Keratinocyte (primary cell): ENCODE results near the gene DPYD. TPM values are rescaled to one million over a fixed set of nuclear protein-coding genes. Genes with fewer than 3 reads are reported as not detected.

ENCODE experiments used
- DNase-seq: peaks from one replicate; pipeline ENCODE4 v3.0.0-alpha.2; 2011; ENCODE audit warnings: low read depth, missing footprints, low spot score
- FAIRE-seq: peaks from 2 replicates; lab custom pipeline; 2011; peaks lifted over from hg19 to GRCh38; lab: Jason Lieb, UNC
- H2AFZ ChIP-seq: 2 replicates; pipeline ENCODE4 v1.6.0; 2012; ENCODE audit warnings: low read length, control low read depth, inconsistent platforms; ENCODE audit not compliant: control insufficient read depth
- H3K27ac ChIP-seq: 2 replicates; pipeline ENCODE4 v1.5.1; 2011; ENCODE audit warnings: low read length; ENCODE audit not compliant: control insufficient read depth, insufficient read depth
- H3K27me3 ChIP-seq: 3 replicates; pipeline ENCODE4 v1.6.0; 2011; ENCODE audit warnings: low read length; ENCODE audit not compliant: control insufficient read depth, insufficient read depth; ENCODE audit errors: extremely low read depth
- H3K36me3 ChIP-seq, 2 experiments: 2 replicates in 1 of 2; 3 replicates in 1 of 2; pipeline ENCODE4 v1.5.1; 2011; ENCODE audit warnings: low read length in 2 of 2, mild to moderate bottlenecking in 1 of 2; ENCODE audit not compliant: control insufficient read depth in 2 of 2, insufficient read depth in 2 of 2; ENCODE audit errors: extremely low read depth in 1 of 2
- H3K4me1 ChIP-seq: 3 replicates; pipeline ENCODE4 v1.5.1; 2011; ENCODE audit warnings: low read length; ENCODE audit not compliant: control insufficient read depth, insufficient read depth; ENCODE audit errors: extremely low read depth
- H3K4me2 ChIP-seq: 3 replicates; pipeline ENCODE4 v1.6.0; 2011; ENCODE audit warnings: low read depth, low read length; ENCODE audit not compliant: control insufficient read depth, insufficient read depth; ENCODE audit errors: extremely low read depth
- H3K4me3 ChIP-seq, 3 experiments: fragments of 200-600 bp in 1 of 3; sonication (generic) in 1 of 3; 2 replicates in 2 of 3; 3 replicates in 1 of 3; pipeline ENCODE4 v1.5.1; 2011 to 2016; ENCODE audit warnings: low read length in 3 of 3, mild to moderate bottlenecking in 3 of 3, control low read depth in 2 of 3, inconsistent platforms in 1 of 3, low read depth in 1 of 3, mixed read lengths in 1 of 3, mixed run types in 1 of 3, moderate library complexity in 1 of 3; ENCODE audit not compliant: control insufficient read depth in 2 of 3, insufficient read depth in 2 of 3; ENCODE audit errors: extremely low read depth in 1 of 3
- H3K79me2 ChIP-seq: 2 replicates; pipeline ENCODE4 v1.6.0; 2012; ENCODE audit warnings: low read length; ENCODE audit not compliant: control insufficient read depth, insufficient read depth
- H3K9ac ChIP-seq: 3 replicates; pipeline ENCODE4 v1.6.0; 2011; ENCODE audit warnings: low read length; ENCODE audit not compliant: control insufficient read depth, insufficient read depth; ENCODE audit errors: extremely low read depth
- H3K9me1 ChIP-seq: 3 replicates; pipeline ENCODE4 v1.6.0; 2011; ENCODE audit warnings: low read length; ENCODE audit not compliant: control insufficient read depth, insufficient read depth; ENCODE audit errors: extremely low read depth
- H3K9me3 ChIP-seq: 2 replicates; pipeline ENCODE4 v1.5.1; 2012; ENCODE audit warnings: low read depth, low read length; ENCODE audit not compliant: control insufficient read depth
- H4K20me1 ChIP-seq: 3 replicates; pipeline ENCODE4 v1.6.0; 2011; ENCODE audit warnings: low read length; ENCODE audit not compliant: control insufficient read depth, insufficient read depth; ENCODE audit errors: extremely low read depth
- EZH2 ChIP-seq: IDR thresholded peaks from one replicate; pipeline ENCODE4 v1.6.1; 2012; ENCODE audit warnings: inconsistent platforms, mild to moderate bottlenecking, low read length, moderate library complexity
- dilution Hi-C: fragments of 300-500 bp; cut with MboI; formaldehyde crosslinking; loops from one replicate; pipeline ENCODE4 v1.7.0; 2020; ENCODE audit warnings: low sequenced_read_pairs; ENCODE audit not compliant: extremely low pct_ligation_motif_present
- polyA plus RNA-seq, 5 experiments: library from polyadenylated mRNA; depleted of rRNA in 3 of 5; stranded (reverse) in 3 of 5; stranded (forward) in 1 of 5; unstranded in 1 of 5; fragments of >200 nt; gene quantifications; 1 replicate in 1 of 5; 2 replicates in 3 of 5; 3 replicates in 1 of 5; pipeline versions ENCODE4 v1.2.1 to v1.2.3, GENCODE V29; 2011 to 2012; ENCODE audit warnings: missing spikeins in 2 of 5, low read depth in 1 of 5, low replicate concordance in 1 of 5
- TF ChIP-seq, protein P1 (sequence below), 3 experiments: IDR thresholded peaks in 1 of 3; conservative IDR thresholded peaks in 1 of 3; optimal IDR thresholded peaks in 1 of 3; 2 replicates in 2 of 3; 3 replicates in 1 of 3; pipeline versions ENCODE3 to v1.5.1; 2011; ENCODE audit warnings: low read length in 3 of 3, mild to moderate bottlenecking in 3 of 3, moderate library complexity in 2 of 3, control low read depth in 1 of 3, inconsistent platforms in 1 of 3; ENCODE audit not compliant: insufficient read depth in 2 of 3; ENCODE audit errors: extremely low read depth in 1 of 3

DPYD gene
- polyA plus RNA-seq, 1 donor (not counting 4 experiments of a cell fraction or from before 2014, with no cell fraction given): 1.9 TPM

DNA sequence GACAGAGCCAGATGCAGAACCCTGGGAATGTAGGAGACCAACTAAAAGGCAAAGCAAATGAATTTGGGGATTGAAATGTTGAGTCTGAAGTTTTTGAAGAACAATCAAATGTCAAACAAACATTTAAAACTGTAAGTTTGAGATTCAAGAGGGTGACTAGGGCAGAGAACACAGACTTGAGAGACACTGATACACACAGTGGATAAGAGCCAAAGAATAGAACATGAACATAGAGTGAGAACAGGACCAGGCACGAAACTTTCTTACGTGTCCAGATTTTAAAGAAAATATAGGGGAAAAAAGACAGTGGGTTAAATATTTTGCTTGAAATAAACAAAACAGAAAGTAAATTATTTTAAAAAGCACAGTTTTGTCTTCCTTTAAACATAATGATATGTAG, 115.7 kb downstream of the DPYD start:
- dilution Hi-C loops: no loop called here
- H4K20me1 ChIP-seq: no peaks in the 10 kb centered on the region
- no peaks in the 10 kb centered on the region for H3K36me3 ChIP-seq
- H3K9ac ChIP-seq: no peak overlapping the region
- H3K79me2 ChIP-seq: no peaks in the 10 kb centered on the region
- no peak overlapping the region for H2AFZ ChIP-seq
- H3K4me3 ChIP-seq: no peak overlapping the region
- no peak overlapping the region for H3K27ac ChIP-seq
- no peaks in the 10 kb centered on the region for H3K27me3 ChIP-seq
- peak overlapping the region; percentile 13 for H3K4me2 ChIP-seq
- H3K4me1 ChIP-seq: peaks cover 3% of the 10 kb centered on the region
- no peaks in the 10 kb centered on the region for H3K9me3 ChIP-seq
- FAIRE-seq (peak; percentile 23), DNase-seq (no peak)
- TF ChIP-seq, protein P1, sequence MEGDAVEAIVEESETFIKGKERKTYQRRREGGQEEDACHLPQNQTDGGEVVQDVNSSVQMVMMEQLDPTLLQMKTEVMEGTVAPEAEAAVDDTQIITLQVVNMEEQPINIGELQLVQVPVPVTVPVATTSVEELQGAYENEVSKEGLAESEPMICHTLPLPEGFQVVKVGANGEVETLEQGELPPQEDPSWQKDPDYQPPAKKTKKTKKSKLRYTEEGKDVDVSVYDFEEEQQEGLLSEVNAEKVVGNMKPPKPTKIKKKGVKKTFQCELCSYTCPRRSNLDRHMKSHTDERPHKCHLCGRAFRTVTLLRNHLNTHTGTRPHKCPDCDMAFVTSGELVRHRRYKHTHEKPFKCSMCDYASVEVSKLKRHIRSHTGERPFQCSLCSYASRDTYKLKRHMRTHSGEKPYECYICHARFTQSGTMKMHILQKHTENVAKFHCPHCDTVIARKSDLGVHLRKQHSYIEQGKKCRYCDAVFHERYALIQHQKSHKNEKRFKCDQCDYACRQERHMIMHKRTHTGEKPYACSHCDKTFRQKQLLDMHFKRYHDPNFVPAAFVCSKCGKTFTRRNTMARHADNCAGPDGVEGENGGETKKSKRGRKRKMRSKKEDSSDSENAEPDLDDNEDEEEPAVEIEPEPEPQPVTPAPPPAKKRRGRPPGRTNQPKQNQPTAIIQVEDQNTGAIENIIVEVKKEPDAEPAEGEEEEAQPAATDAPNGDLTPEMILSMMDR (optimal IDR thresholded peaks at IDR 0.05 in 1 of 3, IDR thresholded peaks at IDR 0.05 in 1 of 3, conservative IDR thresholded peaks at IDR 0.05 in 1 of 3; ENCODE audit: extremely low read depth in 1 of 3, insufficient read depth in 2 of 3, low read length in 3 of 3): no peak
- no peaks in the 10 kb centered on the region for H3K9me1 ChIP-seq

DNA sequence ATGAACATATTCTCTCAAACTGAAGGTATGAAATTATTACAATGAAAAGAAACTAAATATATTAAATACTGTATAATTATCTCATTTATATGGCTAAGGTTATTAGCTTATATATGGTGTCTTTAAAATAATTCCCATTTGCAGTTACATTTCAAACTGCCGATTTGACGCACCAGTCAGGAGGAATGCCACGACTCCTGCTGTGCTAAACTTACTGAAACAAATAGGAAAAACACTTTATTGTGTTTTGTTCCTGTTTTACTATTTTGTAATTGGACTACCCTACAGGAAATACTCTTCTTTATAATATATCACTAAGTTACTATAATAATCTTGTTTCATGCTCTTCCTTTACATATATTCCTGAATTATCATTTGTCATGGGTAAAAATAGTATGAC, 117.8 kb downstream of the DPYD start:
- DNase-seq: no peak
- Histone ChIP-seq H3K27ac (no peak overlapping the region), H3K4me2 (no peak overlapping the region), H3K27me3 (no peaks in the 10 kb centered on the region), H3K9me1 (no peaks in the 10 kb centered on the region), H2AFZ (no peak overlapping the region), H3K79me2 (no peaks in the 10 kb centered on the region), H3K9ac (no peak overlapping the region), H3K9me3 (no peaks in the 10 kb centered on the region), H3K36me3 (no peaks in the 10 kb centered on the region), H3K4me1 (peaks cover 3% of the 10 kb centered on the region), H4K20me1 (no peaks in the 10 kb centered on the region), H3K4me3 (no peak overlapping the region)
- dilution Hi-C loops: no loop called here
- TF ChIP-seq, protein P1 (optimal IDR thresholded peaks at IDR 0.05 in 1 of 3, IDR thresholded peaks at IDR 0.05 in 1 of 3, conservative IDR thresholded peaks at IDR 0.05 in 1 of 3; ENCODE audit: extremely low read depth in 1 of 3, insufficient read depth in 2 of 3, low read length in 3 of 3): no peak
- TF ChIP-seq EZH2: no peak
- FAIRE-seq: no peak
